ENCODE measurements around the gene NTNG1. TPM values are rescaled to one million over a fixed set of nuclear protein-coding genes. Genes with fewer than 3 reads are reported as not detected.

The NTNG1 gene
- total RNA-seq, 1 donor from 2014 or later, result not detected

DNA sequence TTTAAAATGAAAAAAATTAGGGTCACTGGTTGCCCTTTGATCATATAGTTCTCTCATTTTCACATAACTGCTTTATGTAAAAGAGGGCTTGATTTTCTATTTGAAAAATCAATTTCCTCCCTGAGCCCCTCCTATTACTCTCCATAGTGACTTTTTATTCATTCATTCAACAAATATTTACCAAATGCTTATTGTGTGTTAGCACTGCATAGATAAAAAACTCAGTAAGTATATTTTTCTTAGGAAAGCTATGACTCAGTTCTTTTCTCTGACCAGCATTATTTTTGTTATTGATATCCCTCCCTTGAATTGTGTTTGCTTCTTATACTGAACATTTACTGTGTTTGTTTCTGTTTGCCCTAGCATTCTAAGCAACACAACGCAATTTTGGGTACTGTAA lies 59.8 kb downstream of the NTNG1 start:
- no peak for DNase-seq (ENCODE audit: low spot score)
- Mint-ChIP-seq H3K4me3 (ENCODE audit: unreplicated experiment) (no peak overlapping the region), H3K27ac (ENCODE audit: unreplicated experiment) (no peak overlapping the region), H3K27me3 (ENCODE audit: low read depth) (no peaks in the 10 kb centered on the region), H3K36me3 (ENCODE audit: low read depth) (no peaks in the 10 kb centered on the region), H3K9me3 (ENCODE audit: low read depth) (peaks cover 11% of the 10 kb centered on the region), H3K4me1 (ENCODE audit: low read depth) (no peaks in the 10 kb centered on the region)
- TF ChIP-seq, protein P1, sequence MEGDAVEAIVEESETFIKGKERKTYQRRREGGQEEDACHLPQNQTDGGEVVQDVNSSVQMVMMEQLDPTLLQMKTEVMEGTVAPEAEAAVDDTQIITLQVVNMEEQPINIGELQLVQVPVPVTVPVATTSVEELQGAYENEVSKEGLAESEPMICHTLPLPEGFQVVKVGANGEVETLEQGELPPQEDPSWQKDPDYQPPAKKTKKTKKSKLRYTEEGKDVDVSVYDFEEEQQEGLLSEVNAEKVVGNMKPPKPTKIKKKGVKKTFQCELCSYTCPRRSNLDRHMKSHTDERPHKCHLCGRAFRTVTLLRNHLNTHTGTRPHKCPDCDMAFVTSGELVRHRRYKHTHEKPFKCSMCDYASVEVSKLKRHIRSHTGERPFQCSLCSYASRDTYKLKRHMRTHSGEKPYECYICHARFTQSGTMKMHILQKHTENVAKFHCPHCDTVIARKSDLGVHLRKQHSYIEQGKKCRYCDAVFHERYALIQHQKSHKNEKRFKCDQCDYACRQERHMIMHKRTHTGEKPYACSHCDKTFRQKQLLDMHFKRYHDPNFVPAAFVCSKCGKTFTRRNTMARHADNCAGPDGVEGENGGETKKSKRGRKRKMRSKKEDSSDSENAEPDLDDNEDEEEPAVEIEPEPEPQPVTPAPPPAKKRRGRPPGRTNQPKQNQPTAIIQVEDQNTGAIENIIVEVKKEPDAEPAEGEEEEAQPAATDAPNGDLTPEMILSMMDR (IDR thresholded peaks at IDR 0.05), result no peak

DNA sequence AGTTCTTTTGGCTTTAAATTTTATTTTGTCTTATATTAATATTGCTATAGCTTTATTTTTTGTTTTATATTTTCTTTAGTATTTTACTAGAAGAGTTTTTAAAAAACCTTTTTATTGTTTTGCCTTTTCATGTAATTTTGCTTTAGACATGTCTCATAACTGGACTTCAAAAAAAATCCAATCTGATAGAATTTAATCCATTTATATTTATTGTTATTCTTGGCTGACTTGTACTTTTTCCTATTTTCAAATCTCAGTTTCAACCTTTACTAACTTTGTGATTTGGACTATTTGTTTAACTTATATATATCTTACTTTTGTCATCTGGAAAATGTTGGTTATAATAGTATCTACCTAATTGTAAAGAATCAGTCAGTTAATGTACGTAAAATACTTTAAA lies 61.2 kb downstream of the NTNG1 start:
- Mint-ChIP-seq H3K27me3 (ENCODE audit: low read depth) (no peaks in the 10 kb centered on the region), H3K36me3 (ENCODE audit: low read depth) (no peaks in the 10 kb centered on the region), H3K4me3 (ENCODE audit: unreplicated experiment) (no peak overlapping the region), H3K27ac (ENCODE audit: unreplicated experiment) (no peak overlapping the region), H3K9me3 (ENCODE audit: low read depth) (peaks cover 11% of the 10 kb centered on the region), H3K4me1 (ENCODE audit: low read depth) (no peaks in the 10 kb centered on the region)
- TF ChIP-seq, protein P1 (IDR thresholded peaks at IDR 0.05), result no peak
- no peak for DNase-seq (ENCODE audit: low spot score)

DNA sequence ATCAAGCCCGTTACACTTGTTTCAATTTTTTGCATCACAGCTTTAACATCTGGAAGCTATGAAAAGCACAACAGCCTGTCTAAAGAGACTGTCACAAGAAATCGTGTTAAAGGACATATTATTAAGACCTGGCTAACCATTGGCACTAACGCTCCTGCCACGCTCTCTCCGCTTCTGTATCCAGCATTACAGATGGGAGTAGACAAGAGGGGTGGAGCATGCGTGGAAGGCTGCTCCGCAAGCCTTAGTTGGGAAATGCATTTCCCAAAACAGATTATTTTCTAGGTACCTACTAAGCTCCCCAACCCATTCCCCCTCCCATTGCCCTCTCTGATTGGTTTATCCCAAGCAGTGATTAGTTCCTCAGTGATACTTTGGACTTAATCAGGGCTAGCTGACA lies 72.4 kb downstream of the NTNG1 start:
- no peaks in the 10 kb centered on the region for H3K36me3 Mint-ChIP-seq (ENCODE audit: low read depth)
- H3K27me3 Mint-ChIP-seq (ENCODE audit: low read depth), result no peaks in the 10 kb centered on the region
- no peak overlapping the region for H3K4me3 Mint-ChIP-seq (ENCODE audit: unreplicated experiment)
- DNase-seq (ENCODE audit: low spot score), result no peak
- peaks cover 26% of the 10 kb centered on the region for H3K9me3 Mint-ChIP-seq (ENCODE audit: low read depth)
- TF ChIP-seq, protein P1 (IDR thresholded peaks at IDR 0.05), result no peak
- H3K27ac Mint-ChIP-seq (ENCODE audit: unreplicated experiment), result no peak overlapping the region
- H3K4me1 Mint-ChIP-seq (ENCODE audit: low read depth), result no peaks in the 10 kb centered on the region

DNA sequence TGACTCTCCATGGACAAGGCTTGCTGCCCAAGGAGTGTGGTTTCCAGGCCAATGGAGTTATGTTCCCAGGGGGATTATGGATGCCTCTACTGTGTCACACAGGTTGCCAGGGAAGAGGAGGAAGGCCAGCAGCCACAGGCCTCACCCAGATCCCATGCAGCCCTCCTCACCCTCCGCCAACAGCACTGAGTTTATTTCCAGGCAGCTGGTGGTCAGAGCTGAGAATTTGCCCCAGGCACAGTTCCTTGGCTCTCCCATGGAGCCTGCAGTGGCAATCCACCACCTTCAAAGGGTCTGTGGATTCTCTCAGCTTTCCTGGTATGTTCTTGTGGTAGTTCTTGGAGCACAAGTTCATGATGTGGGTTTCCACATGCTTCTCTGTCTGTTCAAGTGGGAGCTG lies 79.2 kb downstream of the NTNG1 start:
- no peak overlapping the region for H3K4me3 Mint-ChIP-seq (ENCODE audit: unreplicated experiment)
- H3K27me3 Mint-ChIP-seq (ENCODE audit: low read depth), result no peaks in the 10 kb centered on the region
- no peak overlapping the region for H3K27ac Mint-ChIP-seq (ENCODE audit: unreplicated experiment)
- no peaks in the 10 kb centered on the region for H3K36me3 Mint-ChIP-seq (ENCODE audit: low read depth)
- DNase-seq (ENCODE audit: low spot score), result no peak
- TF ChIP-seq, protein P1 (IDR thresholded peaks at IDR 0.05), result no peak
- no peaks in the 10 kb centered on the region for H3K4me1 Mint-ChIP-seq (ENCODE audit: low read depth)
- H3K9me3 Mint-ChIP-seq (ENCODE audit: low read depth), result peaks cover 36% of the 10 kb centered on the region

DNA sequence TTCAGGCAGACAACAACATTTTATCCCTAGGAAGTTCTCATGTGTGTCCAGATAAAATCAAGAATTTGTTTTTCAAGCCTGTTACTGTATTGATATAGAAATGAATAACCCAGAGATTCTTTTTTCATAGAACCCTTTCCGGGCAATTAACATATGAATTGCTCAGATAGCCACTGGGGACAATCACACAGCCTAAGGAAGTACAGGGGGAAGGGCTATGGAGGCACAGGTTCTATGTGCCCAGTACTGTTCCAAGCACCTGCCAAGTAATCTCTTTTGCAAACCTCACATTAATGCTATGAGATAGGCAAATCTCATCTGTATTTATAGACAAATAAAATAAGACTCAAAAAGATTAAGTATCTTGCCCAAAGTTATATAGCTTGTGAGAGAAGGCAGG lies 84.9 kb downstream of the NTNG1 start:
- Mint-ChIP-seq H3K4me3 (ENCODE audit: unreplicated experiment) (no peak overlapping the region), H3K27me3 (ENCODE audit: low read depth) (peaks cover 4% of the 10 kb centered on the region), H3K27ac (ENCODE audit: unreplicated experiment) (no peak overlapping the region), H3K4me1 (ENCODE audit: low read depth) (no peaks in the 10 kb centered on the region), H3K9me3 (ENCODE audit: low read depth) (peaks cover 2% of the 10 kb centered on the region), H3K36me3 (ENCODE audit: low read depth) (no peaks in the 10 kb centered on the region)
- TF ChIP-seq, protein P1 (IDR thresholded peaks at IDR 0.05), result no peak
- no peak for DNase-seq (ENCODE audit: low spot score)
